ENCODE results near the gene ARHGAP22. TPM values are rescaled to one million over a fixed set of nuclear protein-coding genes. Genes with fewer than 3 reads are reported as not detected.

Gene ARHGAP22
- total RNA-seq, 1 donor from 2014 or later = 3.4 TPM

GRCh38 chr10:48634984-48635557 is 30.2 kb upstream of the ARHGAP22 start:
- DNase-seq = no peak
- no peak for ATAC-seq
- intact Hi-C loops (cut with micrococcal nuclease) = no loop called here

GRCh38 chr10:48634198-48634983 is 29.5 kb upstream of the ARHGAP22 start:
- DNase-seq = peak; percentile 59

GRCh38 chr10:48633381-48634197 is 28.7 kb upstream of the ARHGAP22 start:
- DNase-seq (no peak), ATAC-seq (no peak)
- intact Hi-C loops (cut with micrococcal nuclease) = no loop called here

More at GRCh38 chr10:48634198-48634983, 29.5 kb upstream of the ARHGAP22 start:
- ATAC-seq = peak; percentile 86
- intact Hi-C loops (cut with micrococcal nuclease) = no loop called here

- intact Hi-C loops (cut with micrococcal nuclease) = no loop called here
- no peak for DNase-seq
- ATAC-seq = no peak
Observed at GRCh38 chr10:48632166-48632565, 27.3 kb upstream of the ARHGAP22 start.

- DNase-seq (no peak), ATAC-seq (no peak)
- intact Hi-C loops (cut with micrococcal nuclease) = no loop called here
Observed at GRCh38 chr10:48627984-48628609, 23.2 kb upstream of the ARHGAP22 start.

- ATAC-seq = no peak
- DNase-seq = no peak
- intact Hi-C loops (cut with micrococcal nuclease) = no loop called here
Observed at GRCh38 chr10:48626986-48627731, 22.3 kb upstream of the ARHGAP22 start.

- no peak for ATAC-seq
- intact Hi-C loops (cut with micrococcal nuclease) = no loop called here
- no peak for DNase-seq
Observed at GRCh38 chr10:48626447-48626846, 21.6 kb upstream of the ARHGAP22 start.

GRCh38 chr10:48625826-48626134 is 20.9 kb upstream of the ARHGAP22 start:
- no peak for ATAC-seq
- intact Hi-C loops (cut with micrococcal nuclease) = no loop called here
- no peak for DNase-seq

GRCh38 chr10:48623607-48624132 is 18.8 kb upstream of the ARHGAP22 start:
- intact Hi-C loops (cut with micrococcal nuclease) = no loop called here
- no peak for DNase-seq

GRCh38 chr10:48623009-48623408 is 18.1 kb upstream of the ARHGAP22 start:
- intact Hi-C loops (cut with micrococcal nuclease) = no loop called here
- peak; percentile 83 for ATAC-seq
- DNase-seq = no peak

More at GRCh38 chr10:48623607-48624132, 18.8 kb upstream of the ARHGAP22 start:
- no peak for ATAC-seq

- DNase-seq = no peak
- intact Hi-C loops (cut with micrococcal nuclease) = no loop called here
- no peak for ATAC-seq
Observed at GRCh38 chr10:48620719-48621118, 15.8 kb upstream of the ARHGAP22 start.

GRCh38 chr10:48616436-48616835 is 11.6 kb upstream of the ARHGAP22 start:
- intact Hi-C loops (cut with micrococcal nuclease) = no loop called here
- no peak for ATAC-seq
- no peak for DNase-seq

GRCh38 chr10:48614481-48615390 is 9.9 kb upstream of the ARHGAP22 start:
- DNase-seq (no peak), ATAC-seq (no peak)
- intact Hi-C loops (cut with micrococcal nuclease) = no loop called here

- ATAC-seq = no peak
- intact Hi-C loops (cut with micrococcal nuclease) = no loop called here
- no peak for DNase-seq
Observed at GRCh38 chr10:48613016-48613415, 8.1 kb upstream of the ARHGAP22 start.

GRCh38 chr10:48612236-48612943 is 7.5 kb upstream of the ARHGAP22 start:
- ATAC-seq (peak; percentile 35), DNase-seq (no peak)
- intact Hi-C loops (cut with micrococcal nuclease) = no loop called here

GRCh38 chr10:48611133-48611532 is 6.3 kb upstream of the ARHGAP22 start:
- intact Hi-C loops (cut with micrococcal nuclease) = no loop called here
- ATAC-seq = no peak
- DNase-seq = no peak

GRCh38 chr10:48610585-48611093 is 5.8 kb upstream of the ARHGAP22 start:
- DNase-seq (no peak), ATAC-seq (no peak)
- intact Hi-C loops (cut with micrococcal nuclease) = no loop called here
